ENCODE measurements around the gene OR56A4.

- TF ChIP-seq TAF1 (IDR thresholded peaks at IDR 0.05; ENCODE audit: borderline replicate concordance, insufficient read depth, low read length) (no peak), REST (IDR thresholded peaks at IDR 0.05; ENCODE audit: insufficient read depth in 1 of 2, low read depth in 2 of 2, low read length in 2 of 2) (no peak), POLR2AphosphoS5 (IDR thresholded peaks at IDR 0.05; ENCODE audit: low read depth, low read length) (no peak)
Observed at GRCh38 chr11:6030708-6031405, 24.1 kb upstream of the OR56A4 start, which contains the start of gene OR56A1.
